ENCODE data around the gene CERS5.
"Not testable (repeated sequence)": the region's sequence is repeated elsewhere in the genome, so short reads cannot be mapped to it uniquely, and the experiment has no call there.

CERS5 gene

GRCh38 chr12:50186681-50187080 is 19.5 kb upstream of the CERS5 start:
- no peak for DNase-seq (ENCODE audit: low read depth in 2 of 2)

- DNase-seq (ENCODE audit: low read depth in 2 of 2): no peak
These were observed 18.9 kb upstream of the CERS5 start for GRCh38 chr12:50185970-50186663.

DNA sequence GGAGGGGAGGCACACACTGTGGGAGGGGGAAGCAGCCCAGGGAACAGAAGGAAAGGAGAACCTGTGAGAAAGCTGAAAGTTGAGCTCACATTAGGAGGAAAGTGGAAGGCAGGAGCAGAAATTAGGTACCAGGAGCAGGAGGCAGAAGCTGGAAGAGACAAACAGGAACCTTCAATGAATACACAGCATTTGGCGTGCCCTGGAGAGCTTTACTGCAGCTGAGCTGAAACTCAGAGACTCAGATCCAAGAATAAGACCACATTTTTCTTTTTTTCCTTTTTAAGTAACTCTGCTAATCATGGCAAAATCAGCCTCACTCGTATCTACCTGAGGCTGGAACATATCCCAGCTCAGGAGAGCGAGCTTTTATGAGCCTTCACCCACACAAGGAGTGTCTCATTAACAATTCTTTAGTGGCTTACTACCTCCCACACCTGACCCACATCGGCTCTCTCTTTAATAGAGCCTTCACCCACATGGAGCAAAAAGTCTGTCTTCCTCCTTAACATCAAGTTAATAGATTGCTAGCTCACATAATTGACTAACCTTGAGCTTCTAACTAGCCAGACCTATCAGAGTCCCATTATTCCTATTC is 18.2 kb upstream of the CERS5 start:
- DNase-seq (ENCODE audit: low read depth in 2 of 2): no peak

DNA sequence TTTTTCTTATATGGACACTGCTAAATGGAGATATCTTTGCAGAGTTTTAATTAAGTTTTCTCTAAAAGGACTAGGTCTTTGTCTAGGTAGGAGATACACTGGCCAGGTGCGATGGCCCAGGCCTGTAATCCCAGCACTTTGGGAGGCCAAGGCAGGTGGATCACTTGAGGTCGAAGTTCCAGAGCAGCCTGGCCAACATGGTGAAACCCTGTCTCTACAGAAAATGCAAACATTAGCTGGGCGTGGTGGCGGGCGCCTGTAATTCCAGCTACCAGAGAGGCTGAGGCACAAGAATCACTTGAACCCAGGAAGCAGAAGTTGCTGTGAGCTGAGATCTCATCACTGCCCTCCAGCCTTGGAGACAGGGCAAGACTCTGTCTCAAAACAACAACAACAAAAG is 17.1 kb upstream of the CERS5 start:
- no peak for DNase-seq (ENCODE audit: low read depth in 2 of 2)

DNA sequence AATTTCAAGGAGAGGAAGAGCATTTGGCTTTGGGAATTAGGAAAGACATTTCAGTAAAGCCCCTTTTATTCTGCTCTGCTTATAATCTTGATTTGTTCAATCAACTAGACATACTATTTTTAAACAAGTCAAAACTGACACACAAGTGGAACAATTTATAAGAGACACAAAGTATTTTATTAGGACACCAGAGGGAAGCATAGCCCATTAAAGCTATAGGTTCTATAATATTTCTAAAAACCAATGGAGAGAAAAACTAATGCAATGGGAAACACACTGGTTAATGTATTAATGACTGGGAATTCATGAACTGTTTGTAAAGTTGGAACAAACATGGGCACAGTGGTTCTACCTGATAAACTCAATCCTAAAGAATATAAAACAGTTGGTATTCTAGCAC is 15.3 kb upstream of the CERS5 start:
- DNase-seq (ENCODE audit: low read depth in 2 of 2): no peak

DNA sequence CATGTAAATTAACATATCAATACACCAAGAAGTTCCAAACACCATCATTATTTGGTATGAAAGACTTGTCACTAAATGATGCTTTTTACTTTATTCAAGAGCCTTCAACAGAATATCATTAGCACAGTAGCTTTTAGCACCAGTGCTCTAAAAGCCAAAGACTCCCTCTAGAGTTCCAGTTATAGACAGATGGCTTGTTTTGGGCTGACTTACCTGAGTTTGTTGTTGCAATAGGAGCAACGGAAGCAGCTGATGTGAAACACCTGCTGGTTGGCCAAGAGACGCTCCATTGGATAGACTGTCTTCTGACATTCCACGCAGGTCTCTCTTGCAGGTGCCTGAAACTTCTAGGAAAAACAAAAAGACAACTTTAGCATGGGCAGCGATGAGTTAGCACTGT is 14.5 kb upstream of the CERS5 start:
- no peak for DNase-seq (ENCODE audit: low read depth in 2 of 2)

DNA sequence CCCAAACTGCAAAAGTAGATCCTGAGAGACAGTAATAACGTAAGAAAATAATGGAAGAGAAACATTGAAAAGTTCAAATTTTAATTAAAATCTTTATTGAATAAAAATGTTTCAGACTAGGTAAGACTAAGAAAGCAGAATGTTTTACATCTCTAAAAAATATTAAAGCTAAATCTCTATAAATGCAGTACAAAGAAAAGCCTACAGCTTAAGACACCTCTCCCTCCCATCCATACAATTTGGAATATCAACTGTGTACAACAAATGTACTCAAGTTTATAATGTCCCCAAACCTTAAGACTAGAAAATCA is 8.5 kb upstream of the CERS5 start:
- DNase-seq (ENCODE audit: low read depth in 2 of 2): no peak

GRCh38 chr12:50174971-50175715 is 8.0 kb upstream of the CERS5 start:
- DNase-seq (ENCODE audit: low read depth in 2 of 2): peak in 1 of 2 donors; percentile 23

- peak; percentile 30 to 49 for DNase-seq (ENCODE audit: low read depth in 2 of 2)
These were observed 445 bp downstream of the CERS5 start for GRCh38 chr12:50166799-50167048.

DNA sequence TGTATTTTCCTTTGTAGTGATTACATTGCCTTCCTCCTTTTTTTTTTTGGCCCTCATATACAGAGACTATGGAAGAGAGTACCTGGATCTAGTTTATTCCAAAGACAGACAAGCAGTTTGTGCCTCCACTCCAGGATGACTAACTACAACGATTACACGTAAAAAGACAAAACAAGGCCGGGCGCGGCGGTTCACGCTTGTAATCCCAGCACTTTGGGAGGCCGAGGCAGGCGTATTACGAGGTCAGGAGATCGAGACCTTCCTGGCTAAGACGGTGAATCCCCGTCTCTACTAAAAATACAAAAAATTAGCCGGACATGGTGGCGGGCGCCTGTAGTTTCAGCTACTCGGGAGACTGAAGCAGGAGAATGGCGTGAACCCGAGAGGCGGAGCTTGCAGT is 2.2 kb downstream of the CERS5 start:
- DNase-seq (ENCODE audit: low read depth in 2 of 2): no peak

GRCh38 chr12:50162230-50162629 is 4.9 kb downstream of the CERS5 start:
- no peak for DNase-seq (ENCODE audit: low read depth in 2 of 2)

DNA sequence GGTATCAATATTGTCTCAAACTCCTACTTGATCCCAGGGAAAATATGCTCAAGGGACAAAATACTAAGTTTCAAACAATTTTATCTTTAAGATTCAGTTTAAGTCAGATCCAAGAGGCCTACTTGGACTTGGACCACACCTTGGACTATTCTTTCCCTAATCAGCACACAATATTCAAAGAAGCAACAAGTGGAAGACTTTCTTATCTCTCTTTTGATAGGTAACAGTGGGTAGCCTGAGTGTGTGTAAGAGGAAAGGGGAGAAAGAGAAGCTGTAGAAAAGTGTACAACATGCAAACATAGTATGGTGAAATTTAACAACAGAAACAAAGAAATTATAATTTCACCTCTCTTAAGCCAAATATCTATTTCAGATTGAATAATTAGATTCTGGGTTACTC is 6.5 kb downstream of the CERS5 start:
- no peak for DNase-seq (ENCODE audit: low read depth in 2 of 2)

DNA sequence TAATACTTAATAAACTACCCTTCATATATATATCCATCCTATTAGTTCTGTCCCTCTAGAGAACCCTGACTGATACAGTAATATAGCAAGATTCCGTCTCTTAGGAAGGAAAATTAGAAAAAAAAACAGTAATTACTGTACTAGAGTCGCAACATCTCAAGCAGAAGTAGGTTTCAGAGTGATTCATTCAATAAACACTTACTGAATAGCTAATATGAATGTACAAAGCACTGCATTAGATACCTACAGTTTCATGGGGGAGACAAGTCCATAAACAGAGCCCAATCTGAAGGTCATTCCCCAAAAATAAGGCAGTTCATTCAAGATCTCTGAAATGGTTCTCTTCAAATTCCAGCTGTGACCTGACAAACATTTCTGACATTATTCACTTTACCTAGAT is 9.9 kb downstream of the CERS5 start:
- no peak for DNase-seq (ENCODE audit: low read depth in 2 of 2)

DNA sequence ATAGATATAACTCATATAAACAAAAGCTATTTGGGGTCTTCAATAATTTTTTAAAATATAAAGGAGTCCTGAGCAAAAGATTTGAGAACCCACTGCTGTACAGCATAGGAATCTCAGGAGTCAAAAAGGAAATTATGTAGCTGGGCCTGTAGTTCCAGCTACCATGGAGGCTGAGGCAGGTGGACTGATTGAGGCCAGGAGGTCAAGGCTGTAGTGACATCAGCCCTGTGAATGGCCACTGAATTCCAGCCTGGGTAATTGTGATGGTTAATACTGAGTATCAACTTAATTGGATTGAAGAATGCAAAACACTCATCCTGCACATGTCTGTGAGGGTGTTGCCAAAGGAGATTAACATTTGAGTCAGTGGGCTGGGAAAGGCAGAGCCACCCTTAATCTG is 10.5 kb downstream of the CERS5 start:
- DNase-seq (ENCODE audit: low read depth in 2 of 2): no peak

GRCh38 chr12:50154947-50155346 is 12.2 kb downstream of the CERS5 start:
- DNase-seq (ENCODE audit: low read depth in 2 of 2): not testable (repeated sequence)

GRCh38 chr12:50151047-50151687 is 16.0 kb downstream of the CERS5 start:
- DNase-seq (ENCODE audit: low read depth in 2 of 2): no peak

GRCh38 chr12:50149311-50149710 is 17.9 kb downstream of the CERS5 start:
- DNase-seq (ENCODE audit: low read depth in 2 of 2): no peak

DNA sequence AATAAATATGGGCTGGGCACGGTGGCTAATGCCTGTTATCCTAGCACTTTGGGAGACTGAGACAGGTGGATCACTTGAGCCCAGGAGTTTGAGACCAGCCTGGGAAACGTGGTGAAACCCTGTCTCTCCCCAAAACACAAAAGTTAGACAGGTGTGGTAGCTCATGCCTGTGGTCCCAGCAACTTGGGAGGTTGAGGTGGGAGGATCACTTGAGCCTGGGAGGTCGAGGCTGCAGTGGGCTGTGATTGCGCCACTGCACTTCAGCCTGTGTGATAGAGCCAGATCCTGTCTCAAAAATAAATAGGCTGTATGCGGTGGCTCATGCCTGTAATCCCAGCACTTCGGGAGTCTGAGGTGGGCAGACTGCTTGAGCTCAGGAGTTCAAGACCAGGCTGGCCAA is 19.2 kb downstream of the CERS5 start:
- not testable (repeated sequence) for DNase-seq (ENCODE audit: low read depth in 2 of 2)

DNA sequence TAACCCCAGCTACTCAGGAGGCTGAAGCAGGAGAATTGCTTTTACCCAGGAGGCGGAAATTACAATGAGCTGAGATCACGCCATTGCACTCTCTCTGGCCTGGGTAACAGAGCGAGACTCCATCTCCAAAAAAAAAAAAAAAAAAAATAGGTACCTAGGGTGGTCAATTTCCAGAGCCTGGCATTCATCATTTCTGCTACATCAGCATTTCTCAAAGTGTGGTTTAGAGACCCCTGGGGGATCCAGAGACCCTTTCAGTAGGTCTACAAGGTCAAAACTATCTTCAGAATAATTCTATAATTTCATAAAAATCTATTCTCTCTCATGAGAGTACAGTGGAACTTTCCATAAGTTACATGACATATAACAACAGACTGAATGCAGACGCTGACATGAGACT is 19.9 kb downstream of the CERS5 start:
- no peak for DNase-seq (ENCODE audit: low read depth in 2 of 2)

GRCh38 chr12:50145439-50145838 is 21.7 kb downstream of the CERS5 start:
- DNase-seq (ENCODE audit: low read depth in 2 of 2): no peak

GRCh38 chr12:50142993-50143392 is 24.2 kb downstream of the CERS5 start:
- no peak for DNase-seq (ENCODE audit: low read depth in 2 of 2)

DNA sequence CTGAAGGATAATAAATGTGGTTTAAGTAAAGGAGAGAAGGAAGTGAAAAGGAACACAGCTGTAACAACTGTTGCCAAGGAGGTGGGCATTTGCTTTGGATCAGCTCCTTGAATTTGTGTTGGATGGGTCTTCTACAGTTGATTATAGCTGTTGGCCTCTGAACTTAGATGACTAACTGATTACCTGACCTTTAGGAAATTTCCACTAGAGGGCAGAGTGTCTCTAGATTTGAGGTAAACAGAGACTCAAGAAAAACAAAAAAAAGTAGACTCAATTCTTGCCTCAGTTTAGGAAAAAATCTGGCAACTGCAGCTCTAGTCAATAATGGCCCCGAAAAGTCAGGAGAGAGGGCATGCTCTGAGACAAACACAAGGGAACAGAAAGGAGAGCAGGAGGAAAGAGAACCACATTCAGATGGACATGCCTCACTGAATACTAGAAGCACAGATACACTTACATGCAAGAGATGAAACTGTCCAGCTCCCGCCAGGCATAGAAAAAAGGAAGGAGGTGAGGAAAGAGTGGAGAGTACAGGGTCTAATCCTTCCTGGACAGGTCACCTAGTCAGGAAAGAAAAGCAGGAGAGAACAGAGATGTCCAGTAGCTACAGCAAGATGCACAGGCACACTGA is 34.5 kb downstream of the CERS5 start:
- DNase-seq (ENCODE audit: low read depth in 2 of 2): no peak

DNA sequence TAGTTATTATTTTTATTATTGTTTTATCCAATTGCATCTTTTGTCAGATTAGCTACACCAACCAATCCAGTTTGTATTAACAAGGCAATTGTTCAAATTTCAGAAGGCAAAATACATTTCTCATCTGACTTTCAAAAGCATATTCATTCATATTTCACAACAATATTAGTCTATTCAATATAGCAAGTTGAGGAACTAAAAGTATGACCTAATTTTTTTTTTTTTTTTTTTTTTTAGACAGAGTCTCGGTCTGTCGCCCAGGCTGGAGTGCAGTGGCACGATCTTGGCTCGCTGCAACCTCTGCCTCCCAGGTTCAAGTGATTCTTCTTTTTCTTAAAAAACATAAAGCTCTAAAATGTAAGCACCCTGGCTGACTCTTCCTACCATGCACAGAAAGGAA is 37.9 kb downstream of the CERS5 start:
- DNase-seq (ENCODE audit: low read depth in 2 of 2): no peak

Data from stimulated activated CD4-positive, alpha-beta T cell treated with anti-CD3 and anti-CD28 coated beads, Interleukin-1b, Interleukin-23, amount 100 ng/mL, for 4 hours (primary cell).